Measurements from ENCODE around the gene SNX10.

Gene SNX10

GRCh38 chr7:26356929-26357798 lies 65.5 kb downstream of the SNX10 start:
- TF ChIP-seq ZNF274 (IDR thresholded peaks at IDR 0.05; ENCODE audit: low read depth, low read length) = no peak
- no peak overlapping the region for H3K4me3 ChIP-seq (ENCODE audit: low read length)

- no peak overlapping the region for H3K4me3 ChIP-seq (ENCODE audit: low read length)
- TF ChIP-seq ZNF274 (IDR thresholded peaks at IDR 0.05; ENCODE audit: low read depth, low read length) = no peak
Measured at GRCh38 chr7:26357799-26358151, 66.1 kb downstream of the SNX10 start.

- no peak for TF ChIP-seq ZNF274 (IDR thresholded peaks at IDR 0.05; ENCODE audit: low read depth, low read length)
- no peak overlapping the region for H3K4me3 ChIP-seq (ENCODE audit: low read length)
Measured at GRCh38 chr7:26360650-26361049, 69.0 kb downstream of the SNX10 start.

GRCh38 chr7:26361637-26362036 lies 70.0 kb downstream of the SNX10 start:
- TF ChIP-seq ZNF274 (IDR thresholded peaks at IDR 0.05; ENCODE audit: low read depth, low read length) = no peak

GRCh38 chr7:26363465-26363864 lies 71.8 kb downstream of the SNX10 start:
- TF ChIP-seq ZNF274 (IDR thresholded peaks at IDR 0.05; ENCODE audit: low read depth, low read length) = no peak
- no peak overlapping the region for H3K4me3 ChIP-seq (ENCODE audit: low read length)

More at GRCh38 chr7:26361637-26362036, 70.0 kb downstream of the SNX10 start:
- H3K4me3 ChIP-seq (ENCODE audit: low read length) = no peak overlapping the region

GRCh38 chr7:26365077-26365900 lies 73.6 kb downstream of the SNX10 start:
- no peak for TF ChIP-seq ZNF274 (IDR thresholded peaks at IDR 0.05; ENCODE audit: low read depth, low read length)
- no peak overlapping the region for H3K4me3 ChIP-seq (ENCODE audit: low read length)

- no peak for TF ChIP-seq ZNF274 (IDR thresholded peaks at IDR 0.05; ENCODE audit: low read depth, low read length)
- H3K4me3 ChIP-seq (ENCODE audit: low read length) = no peak overlapping the region
Measured at GRCh38 chr7:26365901-26366275, 74.2 kb downstream of the SNX10 start.

GRCh38 chr7:26367219-26367711 lies 75.6 kb downstream of the SNX10 start:
- no peak for TF ChIP-seq ZNF274 (IDR thresholded peaks at IDR 0.05; ENCODE audit: low read depth, low read length)
- H3K4me3 ChIP-seq (ENCODE audit: low read length) = no peak overlapping the region

- no peak for TF ChIP-seq ZNF274 (IDR thresholded peaks at IDR 0.05; ENCODE audit: low read depth, low read length)
- H3K4me3 ChIP-seq (ENCODE audit: low read length) = no peak overlapping the region
Measured at GRCh38 chr7:26368542-26368941, 76.9 kb downstream of the SNX10 start.

- no peak for TF ChIP-seq ZNF274 (IDR thresholded peaks at IDR 0.05; ENCODE audit: low read depth, low read length)
- no peak overlapping the region for H3K4me3 ChIP-seq (ENCODE audit: low read length)
Measured at GRCh38 chr7:26369593-26369992, 77.9 kb downstream of the SNX10 start.

- no peak for TF ChIP-seq ZNF274 (IDR thresholded peaks at IDR 0.05; ENCODE audit: low read depth, low read length)
- H3K4me3 ChIP-seq (ENCODE audit: low read length) = no peak overlapping the region
Measured at GRCh38 chr7:26370011-26370410, 78.3 kb downstream of the SNX10 start.

- H3K4me3 ChIP-seq (ENCODE audit: low read length) = no peak overlapping the region
- no peak for TF ChIP-seq ZNF274 (IDR thresholded peaks at IDR 0.05; ENCODE audit: low read depth, low read length)
Measured at GRCh38 chr7:26372249-26372648, 80.6 kb downstream of the SNX10 start.

GRCh38 chr7:26372704-26373103 lies 81.0 kb downstream of the SNX10 start:
- no peak for TF ChIP-seq ZNF274 (IDR thresholded peaks at IDR 0.05; ENCODE audit: low read depth, low read length)
- H3K4me3 ChIP-seq (ENCODE audit: low read length) = no peak overlapping the region

GRCh38 chr7:26374647-26375373 lies 83.1 kb downstream of the SNX10 start:
- no peak for TF ChIP-seq ZNF274 (IDR thresholded peaks at IDR 0.05; ENCODE audit: low read depth, low read length)
- no peak overlapping the region for H3K4me3 ChIP-seq (ENCODE audit: low read length)

Measured in GM08714 (cell line).